ENCODE data around the gene GASK1B.

DNA sequence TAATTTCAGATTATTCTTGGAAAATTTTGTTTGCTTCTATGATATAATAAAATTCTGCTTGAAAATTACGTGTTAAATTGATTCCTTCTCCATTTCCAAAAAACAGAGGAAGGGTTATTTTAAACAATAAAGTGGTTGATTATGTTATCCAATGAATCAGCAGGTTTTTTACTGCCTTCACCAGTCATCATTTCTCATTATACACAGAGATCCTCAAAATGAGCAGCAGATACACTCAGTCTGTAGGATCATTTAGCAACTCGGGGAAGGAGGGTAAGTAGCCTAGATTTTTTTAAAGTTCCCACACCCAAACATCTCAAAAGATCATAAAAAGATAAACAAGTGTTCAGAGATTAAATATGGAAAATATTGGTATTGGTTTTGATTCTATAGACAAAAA, 30.6 kb upstream of the GASK1B start:
- TF ChIP-seq, protein P1, sequence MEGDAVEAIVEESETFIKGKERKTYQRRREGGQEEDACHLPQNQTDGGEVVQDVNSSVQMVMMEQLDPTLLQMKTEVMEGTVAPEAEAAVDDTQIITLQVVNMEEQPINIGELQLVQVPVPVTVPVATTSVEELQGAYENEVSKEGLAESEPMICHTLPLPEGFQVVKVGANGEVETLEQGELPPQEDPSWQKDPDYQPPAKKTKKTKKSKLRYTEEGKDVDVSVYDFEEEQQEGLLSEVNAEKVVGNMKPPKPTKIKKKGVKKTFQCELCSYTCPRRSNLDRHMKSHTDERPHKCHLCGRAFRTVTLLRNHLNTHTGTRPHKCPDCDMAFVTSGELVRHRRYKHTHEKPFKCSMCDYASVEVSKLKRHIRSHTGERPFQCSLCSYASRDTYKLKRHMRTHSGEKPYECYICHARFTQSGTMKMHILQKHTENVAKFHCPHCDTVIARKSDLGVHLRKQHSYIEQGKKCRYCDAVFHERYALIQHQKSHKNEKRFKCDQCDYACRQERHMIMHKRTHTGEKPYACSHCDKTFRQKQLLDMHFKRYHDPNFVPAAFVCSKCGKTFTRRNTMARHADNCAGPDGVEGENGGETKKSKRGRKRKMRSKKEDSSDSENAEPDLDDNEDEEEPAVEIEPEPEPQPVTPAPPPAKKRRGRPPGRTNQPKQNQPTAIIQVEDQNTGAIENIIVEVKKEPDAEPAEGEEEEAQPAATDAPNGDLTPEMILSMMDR (conservative IDR thresholded peaks at IDR 0.05; ENCODE audit: low read length) = no peak
- no peak for TF ChIP-seq EZH2phosphoT487 (IDR thresholded peaks at IDR 0.05; ENCODE audit: borderline replicate concordance)

All from Loucy (cell line).